ENCODE results near the gene ADAMTS13.
A peak's percentile ranks its signal among the peaks of the same experiment; 100 is the strongest.

The ADAMTS13 gene

DNA sequence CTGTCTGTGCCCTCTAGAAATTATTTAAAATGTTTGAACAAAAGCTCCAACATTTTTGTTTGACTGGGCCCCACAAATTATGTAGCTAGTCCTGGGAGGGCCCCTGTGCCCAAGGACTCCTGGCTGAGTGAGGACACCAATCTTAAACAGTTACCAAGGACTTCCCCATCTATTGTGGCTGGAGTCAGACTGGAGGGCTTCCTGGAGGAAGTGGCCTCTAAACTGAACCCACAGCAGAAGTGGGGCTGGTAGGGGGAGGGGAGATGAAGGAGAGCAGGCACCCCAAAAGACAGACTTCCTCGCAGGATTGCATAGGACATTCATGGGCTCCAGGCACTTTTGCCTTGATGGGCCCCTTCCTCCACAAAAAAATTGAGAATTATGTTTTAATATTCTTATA is 8.1 kb downstream of the ADAMTS13 start:
- TF ChIP-seq, protein P1, sequence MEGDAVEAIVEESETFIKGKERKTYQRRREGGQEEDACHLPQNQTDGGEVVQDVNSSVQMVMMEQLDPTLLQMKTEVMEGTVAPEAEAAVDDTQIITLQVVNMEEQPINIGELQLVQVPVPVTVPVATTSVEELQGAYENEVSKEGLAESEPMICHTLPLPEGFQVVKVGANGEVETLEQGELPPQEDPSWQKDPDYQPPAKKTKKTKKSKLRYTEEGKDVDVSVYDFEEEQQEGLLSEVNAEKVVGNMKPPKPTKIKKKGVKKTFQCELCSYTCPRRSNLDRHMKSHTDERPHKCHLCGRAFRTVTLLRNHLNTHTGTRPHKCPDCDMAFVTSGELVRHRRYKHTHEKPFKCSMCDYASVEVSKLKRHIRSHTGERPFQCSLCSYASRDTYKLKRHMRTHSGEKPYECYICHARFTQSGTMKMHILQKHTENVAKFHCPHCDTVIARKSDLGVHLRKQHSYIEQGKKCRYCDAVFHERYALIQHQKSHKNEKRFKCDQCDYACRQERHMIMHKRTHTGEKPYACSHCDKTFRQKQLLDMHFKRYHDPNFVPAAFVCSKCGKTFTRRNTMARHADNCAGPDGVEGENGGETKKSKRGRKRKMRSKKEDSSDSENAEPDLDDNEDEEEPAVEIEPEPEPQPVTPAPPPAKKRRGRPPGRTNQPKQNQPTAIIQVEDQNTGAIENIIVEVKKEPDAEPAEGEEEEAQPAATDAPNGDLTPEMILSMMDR (IDR thresholded peaks at IDR 0.05; ENCODE audit: insufficient read depth, low read depth, low read length, missing control alignments): no peak
- no peak for DNase-seq (ENCODE audit: low read depth)
- no peak overlapping the region for H3K4me3 ChIP-seq (ENCODE audit: low read length)

DNA sequence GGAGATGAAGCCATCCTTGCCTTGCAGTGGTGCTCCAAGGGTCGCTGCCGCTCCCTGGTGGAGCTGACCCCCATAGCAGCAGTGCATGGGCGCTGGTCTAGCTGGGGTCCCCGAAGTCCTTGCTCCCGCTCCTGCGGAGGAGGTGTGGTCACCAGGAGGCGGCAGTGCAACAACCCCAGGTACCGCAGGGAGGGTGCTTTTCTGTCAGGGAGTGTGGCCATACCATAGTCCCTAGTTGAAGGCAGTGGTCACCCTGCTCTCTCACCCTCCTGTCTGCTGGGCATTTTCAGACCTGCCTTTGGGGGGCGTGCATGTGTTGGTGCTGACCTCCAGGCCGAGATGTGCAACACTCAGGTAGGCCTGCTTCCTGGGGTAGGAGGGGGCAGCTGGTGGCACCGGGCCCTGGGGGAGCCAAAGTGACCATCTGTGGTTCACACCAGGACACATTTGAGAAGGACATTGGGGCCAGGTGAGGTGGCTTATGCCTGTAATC is 11.2 kb downstream of the ADAMTS13 start:
- no peak for DNase-seq (ENCODE audit: low read depth)
- no peak overlapping the region for H3K4me3 ChIP-seq (ENCODE audit: low read length)
- TF ChIP-seq, protein P1 (IDR thresholded peaks at IDR 0.05; ENCODE audit: insufficient read depth, low read depth, low read length, missing control alignments): no peak

GRCh38 chr9:133436681-133437080 is 14.5 kb downstream of the ADAMTS13 start:
- TF ChIP-seq, protein P1 (IDR thresholded peaks at IDR 0.05; ENCODE audit: insufficient read depth, low read depth, low read length, missing control alignments): no peak
- no peak for DNase-seq (ENCODE audit: low read depth)
- no peak overlapping the region for H3K4me3 ChIP-seq (ENCODE audit: low read length)

- no peak overlapping the region for H3K4me3 ChIP-seq (ENCODE audit: low read length)
Observed at GRCh38 chr9:133437753-133438531, 15.8 kb downstream of the ADAMTS13 start.

GRCh38 chr9:133439337-133439736 is 17.2 kb downstream of the ADAMTS13 start:
- no peak for DNase-seq (ENCODE audit: low read depth)
- H3K4me3 ChIP-seq (ENCODE audit: low read length): no peak overlapping the region
- TF ChIP-seq, protein P1 (IDR thresholded peaks at IDR 0.05; ENCODE audit: insufficient read depth, low read depth, low read length, missing control alignments): no peak

More at GRCh38 chr9:133437753-133438531, 15.8 kb downstream of the ADAMTS13 start:
- TF ChIP-seq, protein P1 (IDR thresholded peaks at IDR 0.05; ENCODE audit: insufficient read depth, low read depth, low read length, missing control alignments): peak; percentile 29
- peak; percentile 19 for DNase-seq (ENCODE audit: low read depth)

DNA sequence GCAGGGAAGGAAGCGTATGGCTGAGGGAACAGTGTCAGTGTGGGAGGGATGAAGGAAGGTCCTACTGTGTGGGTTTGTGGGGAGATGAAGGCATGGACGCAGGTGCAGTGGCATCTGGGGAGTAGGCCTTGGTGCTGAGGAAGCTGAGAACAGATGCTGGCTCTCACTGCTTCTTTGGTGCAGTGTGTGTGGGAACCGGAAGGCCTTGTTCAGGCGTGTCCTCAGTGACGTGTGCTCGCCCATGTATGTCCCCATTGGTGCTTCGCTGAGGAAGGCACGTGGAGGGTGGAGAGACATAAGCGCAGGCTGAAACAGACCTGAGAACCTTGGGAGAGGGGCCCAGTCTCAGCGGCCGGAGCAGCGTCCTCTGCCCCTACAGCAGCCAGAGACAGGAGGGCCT is 18.7 kb downstream of the ADAMTS13 start:
- peak; percentile 23 for DNase-seq (ENCODE audit: low read depth)
- no peak overlapping the region for H3K4me3 ChIP-seq (ENCODE audit: low read length)
- TF ChIP-seq, protein P1 (IDR thresholded peaks at IDR 0.05; ENCODE audit: insufficient read depth, low read depth, low read length, missing control alignments): no peak

- no peak overlapping the region for H3K4me3 ChIP-seq (ENCODE audit: low read length)
- no peak for DNase-seq (ENCODE audit: low read depth)
- TF ChIP-seq, protein P1 (IDR thresholded peaks at IDR 0.05; ENCODE audit: insufficient read depth, low read depth, low read length, missing control alignments): no peak
Observed at GRCh38 chr9:133441571-133441970, 19.4 kb downstream of the ADAMTS13 start.

All from epithelial cell of esophagus (primary cell).